ENCODE measurements around the gene H2BK1. TPM values are rescaled to one million over a fixed set of nuclear protein-coding genes. Genes with fewer than 3 reads are reported as not detected.

H2BK1 gene
- total RNA-seq, 6 donors from 2014 or later, result not detected

GRCh38 chr7:151223728-151224127 lies 13.4 kb upstream of the H2BK1 start:
- no peak overlapping the region for H3K27ac ChIP-seq
- WGBS, 2 donors, result 94 to 95% methylated on average over 14 of the region's 14 CpGs
- H3K4me1 ChIP-seq, result peaks cover 16 to 27% (median 18%) of the 10 kb centered on the region in 4 donors
- peaks cover 25 to 61% (median 56%) of the 10 kb centered on the region in 4 donors for H3K36me3 ChIP-seq
- DNase-seq, result no peak
- no peak overlapping the region for H3K4me3 ChIP-seq
- TF ChIP-seq POLR2AphosphoS5 (IDR thresholded peaks at IDR 0.05) (no peak), EP300 (IDR thresholded peaks at IDR 0.05) (no peak), POLR2A (IDR thresholded peaks at IDR 0.05) (no peak), CTCF (IDR thresholded peaks at IDR 0.05) (no peak)
- ATAC-seq (ENCODE audit: low FRiP score in 2 of 2), result no peak
- H3K9me3 ChIP-seq, result no peaks in the 10 kb centered on the region
- H3K27me3 ChIP-seq, result no peaks in the 10 kb centered on the region

- Histone ChIP-seq H3K4me3 (no peak overlapping the region), H3K9me3 (no peaks in the 10 kb centered on the region), H3K27me3 (no peaks in the 10 kb centered on the region), H3K36me3 (peaks cover 32 to 98% (median 89%) of the 10 kb centered on the region in 4 donors), H3K27ac (no peak overlapping the region), H3K4me1 (no peaks in the 10 kb centered on the region)
- no peak for ATAC-seq (ENCODE audit: low FRiP score in 2 of 2)
- TF ChIP-seq CTCF (IDR thresholded peaks at IDR 0.05) (no peak), POLR2AphosphoS5 (IDR thresholded peaks at IDR 0.05) (no peak), EP300 (IDR thresholded peaks at IDR 0.05) (no peak), POLR2A (IDR thresholded peaks at IDR 0.05) (no peak)
- DNase-seq, result no peak
- 94 to 95% methylated on average over 9 of the region's 9 CpGs for WGBS, 2 donors
Observed at GRCh38 chr7:151218170-151218569, 7.9 kb upstream of the H2BK1 start.

- no peak overlapping the region for H3K4me3 ChIP-seq
- H3K36me3 ChIP-seq, result peaks cover 17 to 80% (median 67%) of the 10 kb centered on the region in 4 donors
- H3K27ac ChIP-seq, result no peak overlapping the region
- H3K4me1 ChIP-seq, result no peaks in the 10 kb centered on the region
- no peak for TF ChIP-seq CTCF (IDR thresholded peaks at IDR 0.05)
- H3K9me3 ChIP-seq, result no peaks in the 10 kb centered on the region
- no peaks in the 10 kb centered on the region for H3K27me3 ChIP-seq
- DNase-seq (no peak), ATAC-seq (ENCODE audit: low FRiP score in 2 of 2) (no peak)
- 96 to 97% methylated on average over 4 to 5 of the region's 5 CpGs for WGBS, 2 donors
Observed at GRCh38 chr7:151215396-151215795, 5.1 kb upstream of the H2BK1 start.

DNA sequence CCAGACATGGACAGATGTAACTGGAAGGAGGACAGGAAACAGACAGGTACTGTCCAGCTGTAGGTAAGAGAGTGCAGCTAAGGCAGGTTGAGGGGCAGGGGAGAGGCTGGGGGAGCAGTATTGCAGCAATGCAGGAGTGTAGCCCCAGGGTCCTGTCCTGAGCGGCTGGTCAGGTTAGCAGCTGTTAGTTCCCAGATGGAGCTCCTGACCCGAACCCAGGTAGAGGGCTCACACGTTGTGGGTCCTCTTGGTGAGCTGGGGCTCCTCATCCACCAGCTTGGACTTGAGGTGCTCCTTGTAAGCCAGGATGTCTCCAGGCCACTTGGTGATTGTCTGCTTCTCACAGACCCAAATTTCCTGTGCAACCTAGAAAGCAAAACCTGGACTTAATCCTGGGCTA lies 3.5 kb upstream of the H2BK1 start:
- TF ChIP-seq CTCF (IDR thresholded peaks at IDR 0.05), result no peak
- TF ChIP-seq EP300 (IDR thresholded peaks at IDR 0.05), result no peak
- TF ChIP-seq POLR2A (IDR thresholded peaks at IDR 0.05), result no peak
- TF ChIP-seq POLR2AphosphoS5 (IDR thresholded peaks at IDR 0.05), result no peak
- H3K27me3 ChIP-seq, result no peaks in the 10 kb centered on the region
- H3K36me3 ChIP-seq, result peaks cover 14 to 66% (median 55%) of the 10 kb centered on the region in 4 donors
- DNase-seq (no peak), ATAC-seq (ENCODE audit: low FRiP score in 2 of 2) (no peak)
- no peak overlapping the region for H3K27ac ChIP-seq
- no peak overlapping the region for H3K4me3 ChIP-seq
- no peaks in the 10 kb centered on the region for H3K4me1 ChIP-seq
- WGBS, 2 donors, result 77 to 100% methylated on average over 2 to 3 of the region's 3 CpGs
- no peaks in the 10 kb centered on the region for H3K9me3 ChIP-seq

GRCh38 chr7:151212626-151213025 lies 2.3 kb upstream of the H2BK1 start:
- DNase-seq (no peak), ATAC-seq (ENCODE audit: low FRiP score in 2 of 2) (no peak)
- Histone ChIP-seq H3K9me3 (no peaks in the 10 kb centered on the region), H3K4me1 (no peaks in the 10 kb centered on the region), H3K4me3 (no peak overlapping the region), H3K27me3 (no peaks in the 10 kb centered on the region), H3K36me3 (peaks cover 9 to 54% (median 43%) of the 10 kb centered on the region in 4 donors), H3K27ac (no peak overlapping the region)
- 67 to 96% methylated on average over 1 to 5 of the region's 5 CpGs for WGBS, 2 donors
- TF ChIP-seq EP300 (IDR thresholded peaks at IDR 0.05) (no peak), CTCF (IDR thresholded peaks at IDR 0.05) (no peak)

Measured in upper lobe of left lung (tissue), 6 donors.